ENCODE data around the gene CCDC78.
A peak's percentile ranks its signal among the peaks of the same experiment; 100 is the strongest.

Gene CCDC78

GRCh38 chr16:680625-680945 lies 45.7 kb downstream of the CCDC78 start:
- Histone ChIP-seq H3K4me3 (replicated peaks; ENCODE audit: insufficient read depth, low read length) (peak overlapping the region; percentile 62), H3K27me3 (ENCODE audit: insufficient read depth, poor library complexity, severe bottlenecking) (no peaks in the 10 kb centered on the region), H3K27ac (replicated peaks) (peak overlapping the region; percentile 86)
- no peak for DNase-seq (ENCODE audit: low read depth in 1 of 2, low spot score in 1 of 2)
- TF ChIP-seq SPI1 (IDR thresholded peaks at IDR 0.05; ENCODE audit: borderline replicate concordance, low read depth), result no peak
- no peak for TF ChIP-seq REST (IDR thresholded peaks at IDR 0.05; ENCODE audit: insufficient replicate concordance, low read depth)
- no peak for TF ChIP-seq GABPA (IDR thresholded peaks at IDR 0.05; ENCODE audit: low read depth)
- no peak for TF ChIP-seq POLR2AphosphoS5 (IDR thresholded peaks at IDR 0.05; ENCODE audit: low read depth)
- no peak for TF ChIP-seq CTCF (IDR thresholded peaks at IDR 0.05; ENCODE audit: insufficient read depth, low read length)

GRCh38 chr16:679814-680624 lies 46.2 kb downstream of the CCDC78 start, which contains the start of gene STUB1:
STUB1 (plus strand) TSS chr16:680410; CDS start chr16:680526, 116 bp downstream.
- Histone ChIP-seq H3K27ac (replicated peaks) (peak within 1 kb of the TSS; percentile 86), H3K27me3 (ENCODE audit: insufficient read depth, poor library complexity, severe bottlenecking) (no peaks in the 10 kb centered on the region), H3K4me3 (replicated peaks; ENCODE audit: insufficient read depth, low read length) (peak within 1 kb of the TSS; percentile 62)
- peak; percentile 84 to 85 for DNase-seq (ENCODE audit: low read depth in 1 of 2, low spot score in 1 of 2)
- peak; percentile 76 for TF ChIP-seq GABPA (IDR thresholded peaks at IDR 0.05; ENCODE audit: low read depth)
- peak; percentile 34 for TF ChIP-seq POLR2AphosphoS5 (IDR thresholded peaks at IDR 0.05; ENCODE audit: low read depth)
- no peak for TF ChIP-seq CTCF (IDR thresholded peaks at IDR 0.05; ENCODE audit: insufficient read depth, low read length)

- Histone ChIP-seq H3K27me3 (ENCODE audit: insufficient read depth, poor library complexity, severe bottlenecking) (no peaks in the 10 kb centered on the region), H3K27ac (replicated peaks) (peak overlapping the region; percentile 65)
These were observed 47.1 kb downstream of the CCDC78 start for GRCh38 chr16:678858-679813.

GRCh38 chr16:678209-678857 lies 47.9 kb downstream of the CCDC78 start:
- Histone ChIP-seq H3K4me3 (replicated peaks; ENCODE audit: insufficient read depth, low read length) (no peak overlapping the region), H3K27me3 (ENCODE audit: insufficient read depth, poor library complexity, severe bottlenecking) (no peaks in the 10 kb centered on the region), H3K27ac (replicated peaks) (no peak overlapping the region)
- no peak for DNase-seq (ENCODE audit: low read depth in 1 of 2, low spot score in 1 of 2)
- TF ChIP-seq GABPA (IDR thresholded peaks at IDR 0.05; ENCODE audit: low read depth) (no peak), CTCF (IDR thresholded peaks at IDR 0.05; ENCODE audit: insufficient read depth, low read length) (no peak), REST (IDR thresholded peaks at IDR 0.05; ENCODE audit: insufficient replicate concordance, low read depth) (no peak), SPI1 (IDR thresholded peaks at IDR 0.05; ENCODE audit: borderline replicate concordance, low read depth) (no peak), POLR2AphosphoS5 (IDR thresholded peaks at IDR 0.05; ENCODE audit: low read depth) (no peak)

More at GRCh38 chr16:678858-679813, 47.1 kb downstream of the CCDC78 start:
- TF ChIP-seq SPI1 (IDR thresholded peaks at IDR 0.05; ENCODE audit: borderline replicate concordance, low read depth) (no peak), POLR2AphosphoS5 (IDR thresholded peaks at IDR 0.05; ENCODE audit: low read depth) (peak; percentile 48)
- peak overlapping the region; percentile 49 for H3K4me3 ChIP-seq (replicated peaks; ENCODE audit: insufficient read depth, low read length)
- peak in 1 of 2 experiments; percentile 55 for DNase-seq (ENCODE audit: low read depth in 1 of 2, low spot score in 1 of 2)

All from HL-60 (cell line).